ENCODE results near the gene NEURL1. TPM values are rescaled to one million over a fixed set of nuclear protein-coding genes. Genes with fewer than 3 reads are reported as not detected.

NEURL1 gene
- total RNA-seq, 1 donor from 2014 or later: 4.2 TPM

DNA sequence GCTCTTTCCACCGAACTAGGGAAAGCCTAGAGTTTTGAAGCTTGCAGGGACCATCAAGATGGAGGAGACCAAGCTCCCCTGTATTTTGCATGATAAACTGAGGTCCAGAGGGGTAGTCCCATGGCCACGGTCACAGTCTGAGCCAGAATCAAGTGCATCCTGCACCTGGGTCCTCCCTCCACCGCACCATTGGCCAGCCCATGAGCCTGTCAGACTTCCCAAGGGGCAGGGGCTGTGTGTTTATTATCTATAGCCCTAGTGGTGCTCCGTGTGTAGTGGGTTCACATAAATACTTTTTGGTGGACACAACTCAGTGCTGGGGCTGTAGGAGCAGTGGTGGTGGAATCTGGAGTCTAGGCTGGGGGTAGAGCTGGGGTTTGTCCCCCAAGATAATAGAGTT lies 18.1 kb upstream of the NEURL1 start:
- H3K36me3 ChIP-seq: no peaks in the 10 kb centered on the region
- no peaks in the 10 kb centered on the region for H3K27me3 ChIP-seq
- H3K4me3 ChIP-seq: no peak overlapping the region
- intact Hi-C loops (cut with DNase I): no loop called here
- TF ChIP-seq, protein P1, sequence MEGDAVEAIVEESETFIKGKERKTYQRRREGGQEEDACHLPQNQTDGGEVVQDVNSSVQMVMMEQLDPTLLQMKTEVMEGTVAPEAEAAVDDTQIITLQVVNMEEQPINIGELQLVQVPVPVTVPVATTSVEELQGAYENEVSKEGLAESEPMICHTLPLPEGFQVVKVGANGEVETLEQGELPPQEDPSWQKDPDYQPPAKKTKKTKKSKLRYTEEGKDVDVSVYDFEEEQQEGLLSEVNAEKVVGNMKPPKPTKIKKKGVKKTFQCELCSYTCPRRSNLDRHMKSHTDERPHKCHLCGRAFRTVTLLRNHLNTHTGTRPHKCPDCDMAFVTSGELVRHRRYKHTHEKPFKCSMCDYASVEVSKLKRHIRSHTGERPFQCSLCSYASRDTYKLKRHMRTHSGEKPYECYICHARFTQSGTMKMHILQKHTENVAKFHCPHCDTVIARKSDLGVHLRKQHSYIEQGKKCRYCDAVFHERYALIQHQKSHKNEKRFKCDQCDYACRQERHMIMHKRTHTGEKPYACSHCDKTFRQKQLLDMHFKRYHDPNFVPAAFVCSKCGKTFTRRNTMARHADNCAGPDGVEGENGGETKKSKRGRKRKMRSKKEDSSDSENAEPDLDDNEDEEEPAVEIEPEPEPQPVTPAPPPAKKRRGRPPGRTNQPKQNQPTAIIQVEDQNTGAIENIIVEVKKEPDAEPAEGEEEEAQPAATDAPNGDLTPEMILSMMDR (IDR thresholded peaks at IDR 0.05): no peak
- TF ChIP-seq POLR2A (IDR thresholded peaks at IDR 0.05) (no peak), POLR2AphosphoS5 (IDR thresholded peaks at IDR 0.05; ENCODE audit: insufficient read depth in 1 of 2, low read depth in 1 of 2) (no peak)
- peaks cover 19% of the 10 kb centered on the region for H3K4me1 ChIP-seq
- H3K9me3 ChIP-seq: no peaks in the 10 kb centered on the region
- H3K27ac ChIP-seq: no peak overlapping the region
- DNase-seq (ENCODE audit: extremely low spot score in 2 of 2): no peak

DNA sequence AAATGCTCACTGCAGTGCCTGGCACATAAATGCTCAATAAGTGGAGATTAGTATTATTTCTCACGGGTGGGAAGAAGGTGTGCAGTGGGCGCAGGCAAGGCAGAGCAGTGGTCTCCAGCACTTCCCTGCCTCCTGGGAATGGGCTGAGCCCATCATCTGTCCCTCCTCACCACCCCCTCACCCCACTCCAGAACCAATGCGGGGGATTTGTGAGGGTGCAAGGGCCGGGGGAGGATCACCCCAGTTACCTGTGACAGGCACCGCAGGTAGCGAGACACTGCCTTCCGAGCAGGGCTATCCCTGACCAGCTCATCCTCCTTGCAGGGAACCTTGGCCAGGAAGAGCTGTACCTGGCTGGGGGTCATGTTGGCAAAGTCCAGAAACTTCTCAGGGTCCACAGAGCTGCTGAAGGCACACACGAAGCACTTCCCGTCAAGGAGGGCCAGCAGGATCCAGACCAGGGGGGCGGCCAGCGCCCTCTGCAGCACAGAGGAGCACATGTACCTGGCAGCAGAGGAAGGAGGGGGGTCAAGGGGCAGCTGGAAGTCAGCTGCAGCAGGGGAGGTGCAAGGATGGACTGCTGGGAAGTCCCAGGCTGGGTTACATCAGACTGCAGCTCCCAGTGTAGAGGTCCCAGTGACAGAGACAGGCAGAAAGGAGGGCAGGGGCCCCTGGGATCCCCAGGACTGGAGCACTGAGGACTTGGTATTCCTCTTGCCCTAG lies 17.3 kb upstream of the NEURL1 start:
- peaks cover 11% of the 10 kb centered on the region for H3K4me1 ChIP-seq
- H3K36me3 ChIP-seq: no peaks in the 10 kb centered on the region
- no peaks in the 10 kb centered on the region for H3K27me3 ChIP-seq
- no peak overlapping the region for H3K4me3 ChIP-seq
- H3K9me3 ChIP-seq: no peaks in the 10 kb centered on the region
- no peak overlapping the region for H3K27ac ChIP-seq
- TF ChIP-seq POLR2AphosphoS5 (IDR thresholded peaks at IDR 0.05; ENCODE audit: insufficient read depth in 1 of 2, low read depth in 1 of 2): no peak
- TF ChIP-seq, protein P1 (IDR thresholded peaks at IDR 0.05): no peak
- TF ChIP-seq POLR2A (IDR thresholded peaks at IDR 0.05): no peak
- DNase-seq (ENCODE audit: extremely low spot score in 2 of 2): no peak
- intact Hi-C loops (cut with DNase I): no loop called here

DNA sequence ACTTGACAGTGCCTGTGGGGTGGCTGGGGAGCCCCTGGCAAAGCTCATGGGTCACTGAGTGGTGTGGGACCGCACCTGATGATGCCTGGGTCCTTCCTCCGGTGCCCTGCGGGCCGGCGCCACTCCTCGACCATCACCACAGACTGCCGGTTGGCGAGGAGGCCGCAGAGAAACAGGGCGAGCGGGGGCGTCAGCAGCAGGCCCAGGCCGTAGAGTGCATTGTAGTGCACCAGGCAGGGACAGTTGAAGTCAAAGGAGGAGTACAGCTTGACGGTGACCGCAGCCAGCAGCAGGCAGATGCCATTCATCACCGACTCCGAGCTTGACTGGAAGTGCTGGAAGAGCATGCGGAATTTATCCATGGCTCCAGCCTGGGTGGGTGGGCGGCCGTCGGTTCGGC lies 14.8 kb upstream of the NEURL1 start:
- TF ChIP-seq POLR2AphosphoS5 (IDR thresholded peaks at IDR 0.05; ENCODE audit: insufficient read depth in 1 of 2, low read depth in 1 of 2) (no peak), POLR2A (IDR thresholded peaks at IDR 0.05) (no peak)
- TF ChIP-seq, protein P1 (IDR thresholded peaks at IDR 0.05): no peak
- Histone ChIP-seq H3K27ac (no peak overlapping the region), H3K9me3 (no peaks in the 10 kb centered on the region), H3K4me3 (no peak overlapping the region), H3K27me3 (no peaks in the 10 kb centered on the region), H3K36me3 (no peaks in the 10 kb centered on the region), H3K4me1 (no peaks in the 10 kb centered on the region)
- no peak for DNase-seq (ENCODE audit: extremely low spot score in 2 of 2)
- intact Hi-C loops (cut with DNase I): no loop called here

DNA sequence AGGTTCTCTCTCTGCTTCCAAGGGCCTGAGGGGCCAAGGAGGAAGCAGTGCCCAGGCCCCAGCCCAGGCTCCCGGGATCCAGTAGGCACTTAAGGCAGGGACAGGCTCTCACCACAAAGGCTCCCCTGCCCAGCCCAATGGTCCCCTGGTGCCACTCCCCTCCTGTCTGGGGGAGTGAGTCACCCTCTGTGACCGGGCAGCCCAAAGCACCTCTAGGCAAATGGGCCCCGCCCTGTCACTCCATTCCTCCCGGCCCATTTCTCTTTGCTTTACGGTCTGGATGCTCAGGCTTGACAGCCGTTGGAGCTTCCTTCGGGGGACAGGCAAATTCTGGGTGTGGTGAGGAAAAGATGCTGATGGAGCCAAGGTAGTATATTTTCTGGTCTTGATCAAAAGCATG lies 14.4 kb upstream of the NEURL1 start, which contains the start of gene CALHM3:
CALHM3 (minus strand) TSS at position 106 of the 400 bp plus-strand sequence. CDS start 208 bp downstream, outside the sequence.
- no peaks in the 10 kb centered on the region for H3K27me3 ChIP-seq
- no peak within 1 kb of the TSS for H3K4me3 ChIP-seq
- no peaks in the 10 kb centered on the region for H3K9me3 ChIP-seq
- intact Hi-C loops (cut with DNase I): no loop called here
- H3K27ac ChIP-seq: no peak within 1 kb of the TSS
- TF ChIP-seq POLR2AphosphoS5 (IDR thresholded peaks at IDR 0.05; ENCODE audit: insufficient read depth in 1 of 2, low read depth in 1 of 2) (no peak), POLR2A (IDR thresholded peaks at IDR 0.05) (no peak)
- TF ChIP-seq, protein P1 (IDR thresholded peaks at IDR 0.05): no peak
- DNase-seq (ENCODE audit: extremely low spot score in 2 of 2): no peak
- H3K4me1 ChIP-seq: no peaks in the 10 kb centered on the region
- H3K36me3 ChIP-seq: no peaks in the 10 kb centered on the region

DNA sequence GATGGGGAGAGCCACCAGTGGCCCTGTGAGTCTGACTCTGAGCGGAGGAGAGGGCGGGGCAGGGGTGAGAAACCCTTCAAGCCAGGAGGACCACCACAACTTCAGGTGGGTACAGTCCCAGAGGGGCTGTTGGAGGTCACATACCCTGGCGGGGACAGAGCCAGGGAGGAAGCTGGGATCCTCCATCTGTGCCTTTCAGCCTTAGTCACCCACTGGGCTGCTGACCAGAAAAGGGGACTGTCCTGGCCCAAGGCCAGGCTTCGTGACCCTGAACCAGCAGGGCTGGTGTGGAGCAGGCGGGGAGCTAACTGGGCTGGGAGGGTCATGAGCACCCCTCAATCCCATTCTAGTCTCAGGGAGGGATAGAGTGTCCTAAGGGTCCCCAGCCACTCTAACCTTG lies 13.0 kb upstream of the NEURL1 start:
- H3K36me3 ChIP-seq: no peaks in the 10 kb centered on the region
- DNase-seq (ENCODE audit: extremely low spot score in 2 of 2): no peak
- H3K27me3 ChIP-seq: no peaks in the 10 kb centered on the region
- H3K4me1 ChIP-seq: no peaks in the 10 kb centered on the region
- intact Hi-C loops (cut with DNase I): no loop called here
- TF ChIP-seq POLR2A (IDR thresholded peaks at IDR 0.05): no peak
- TF ChIP-seq, protein P1 (IDR thresholded peaks at IDR 0.05): no peak
- no peak for TF ChIP-seq POLR2AphosphoS5 (IDR thresholded peaks at IDR 0.05; ENCODE audit: insufficient read depth in 1 of 2, low read depth in 1 of 2)
- no peaks in the 10 kb centered on the region for H3K9me3 ChIP-seq
- H3K27ac ChIP-seq: no peak overlapping the region
- no peak overlapping the region for H3K4me3 ChIP-seq

All from vagina (tissue), 2 donors.